ENCODE data around the gene KCNK6.

DNA sequence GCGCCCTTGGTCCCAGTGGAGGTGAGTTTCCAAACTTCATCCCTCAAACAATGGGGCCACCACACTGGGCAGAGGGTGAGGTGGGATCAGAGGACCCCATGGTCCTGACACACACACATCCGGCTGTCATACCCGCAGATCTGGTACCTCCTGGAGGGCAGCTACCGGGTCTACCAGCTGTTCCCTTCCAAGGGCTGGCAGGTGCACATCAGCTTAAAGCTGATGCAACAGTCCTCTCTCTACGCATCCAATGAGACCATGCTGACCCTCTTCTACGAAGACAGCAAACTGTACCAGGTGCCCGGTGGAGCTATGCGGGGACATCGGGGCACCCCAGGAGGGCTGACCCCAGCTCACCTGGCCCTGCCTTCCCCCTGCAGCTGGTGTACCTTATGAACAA, 40.7 kb downstream of the KCNK6 start:
- TF ChIP-seq EZH2 (IDR thresholded peaks at IDR 0.05; ENCODE audit: low read depth, low read length, severe bottlenecking) (no peak), POLR2A (IDR thresholded peaks at IDR 0.05; ENCODE audit: control extremely low read depth in 1 of 2, low read depth in 2 of 2, low read length in 2 of 2) (no peak), CREB1 (IDR thresholded peaks at IDR 0.05) (no peak), YY1 (IDR thresholded peaks at IDR 0.05; ENCODE audit: low read depth, low read length) (no peak), SUZ12 (IDR thresholded peaks at IDR 0.05; ENCODE audit: low read length) (no peak; the same call in 1 of the 2 replicates)
- TF ChIP-seq, protein P1, sequence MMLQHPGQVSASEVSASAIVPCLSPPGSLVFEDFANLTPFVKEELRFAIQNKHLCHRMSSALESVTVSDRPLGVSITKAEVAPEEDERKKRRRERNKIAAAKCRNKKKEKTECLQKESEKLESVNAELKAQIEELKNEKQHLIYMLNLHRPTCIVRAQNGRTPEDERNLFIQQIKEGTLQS (IDR thresholded peaks at IDR 0.05; ENCODE audit: insufficient read depth, low read depth, low read length): no peak
- TF ChIP-seq, protein P2, sequence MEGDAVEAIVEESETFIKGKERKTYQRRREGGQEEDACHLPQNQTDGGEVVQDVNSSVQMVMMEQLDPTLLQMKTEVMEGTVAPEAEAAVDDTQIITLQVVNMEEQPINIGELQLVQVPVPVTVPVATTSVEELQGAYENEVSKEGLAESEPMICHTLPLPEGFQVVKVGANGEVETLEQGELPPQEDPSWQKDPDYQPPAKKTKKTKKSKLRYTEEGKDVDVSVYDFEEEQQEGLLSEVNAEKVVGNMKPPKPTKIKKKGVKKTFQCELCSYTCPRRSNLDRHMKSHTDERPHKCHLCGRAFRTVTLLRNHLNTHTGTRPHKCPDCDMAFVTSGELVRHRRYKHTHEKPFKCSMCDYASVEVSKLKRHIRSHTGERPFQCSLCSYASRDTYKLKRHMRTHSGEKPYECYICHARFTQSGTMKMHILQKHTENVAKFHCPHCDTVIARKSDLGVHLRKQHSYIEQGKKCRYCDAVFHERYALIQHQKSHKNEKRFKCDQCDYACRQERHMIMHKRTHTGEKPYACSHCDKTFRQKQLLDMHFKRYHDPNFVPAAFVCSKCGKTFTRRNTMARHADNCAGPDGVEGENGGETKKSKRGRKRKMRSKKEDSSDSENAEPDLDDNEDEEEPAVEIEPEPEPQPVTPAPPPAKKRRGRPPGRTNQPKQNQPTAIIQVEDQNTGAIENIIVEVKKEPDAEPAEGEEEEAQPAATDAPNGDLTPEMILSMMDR (IDR thresholded peaks at IDR 0.05; ENCODE audit: control extremely low read depth in 1 of 3, insufficient read depth in 1 of 3, low read depth in 1 of 3, low read length in 3 of 3): no peak

Measured in H1 (cell line).